ENCODE results near the gene ASCL4. TPM values are rescaled to one million over a fixed set of nuclear protein-coding genes. Genes with fewer than 3 reads are reported as not detected.

ASCL4 gene
- total RNA-seq, 1 experiment from 2014 or later: not detected

GRCh38 chr12:107817250-107817649 is 42.7 kb downstream of the ASCL4 start:
- no peak overlapping the region for H3K4me2 ChIP-seq
- no peak for DNase-seq
- no peaks in the 10 kb centered on the region for H3K4me1 ChIP-seq (replicated peaks; ENCODE audit: insufficient read depth)
- H3K27me3 ChIP-seq (ENCODE audit: insufficient read depth, low read depth): peaks cover 34% of the 10 kb centered on the region
- H2AFZ ChIP-seq: no peak overlapping the region
- H3K79me2 ChIP-seq (ENCODE audit: low read depth): no peaks in the 10 kb centered on the region
- TF ChIP-seq, protein P1, sequence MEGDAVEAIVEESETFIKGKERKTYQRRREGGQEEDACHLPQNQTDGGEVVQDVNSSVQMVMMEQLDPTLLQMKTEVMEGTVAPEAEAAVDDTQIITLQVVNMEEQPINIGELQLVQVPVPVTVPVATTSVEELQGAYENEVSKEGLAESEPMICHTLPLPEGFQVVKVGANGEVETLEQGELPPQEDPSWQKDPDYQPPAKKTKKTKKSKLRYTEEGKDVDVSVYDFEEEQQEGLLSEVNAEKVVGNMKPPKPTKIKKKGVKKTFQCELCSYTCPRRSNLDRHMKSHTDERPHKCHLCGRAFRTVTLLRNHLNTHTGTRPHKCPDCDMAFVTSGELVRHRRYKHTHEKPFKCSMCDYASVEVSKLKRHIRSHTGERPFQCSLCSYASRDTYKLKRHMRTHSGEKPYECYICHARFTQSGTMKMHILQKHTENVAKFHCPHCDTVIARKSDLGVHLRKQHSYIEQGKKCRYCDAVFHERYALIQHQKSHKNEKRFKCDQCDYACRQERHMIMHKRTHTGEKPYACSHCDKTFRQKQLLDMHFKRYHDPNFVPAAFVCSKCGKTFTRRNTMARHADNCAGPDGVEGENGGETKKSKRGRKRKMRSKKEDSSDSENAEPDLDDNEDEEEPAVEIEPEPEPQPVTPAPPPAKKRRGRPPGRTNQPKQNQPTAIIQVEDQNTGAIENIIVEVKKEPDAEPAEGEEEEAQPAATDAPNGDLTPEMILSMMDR (conservative IDR thresholded peaks at IDR 0.05): no peak
- TF ChIP-seq EZH2 (IDR thresholded peaks at IDR 0.05; ENCODE audit: low read depth): no peak
- H3K9me3 ChIP-seq (ENCODE audit: insufficient read depth, low read depth): peaks cover 6% of the 10 kb centered on the region; the same call in 1 of the 2 replicates
- no TSS peak for BruUV-seq (replicated peaks)
- H4K20me1 ChIP-seq (ENCODE audit: insufficient read depth): no peaks in the 10 kb centered on the region
- H3K36me3 ChIP-seq (ENCODE audit: low read depth): no peaks in the 10 kb centered on the region
- H3K4me3 ChIP-seq: no peak overlapping the region
- H3K9me2 ChIP-seq (ENCODE audit: insufficient read depth): no peaks in the 10 kb centered on the region
- intact Hi-C loops (cut with micrococcal nuclease; ENCODE audit: unreplicated experiment): no loop called here
- no peaks in the 10 kb centered on the region for H3F3A ChIP-seq (ENCODE audit: insufficient read depth, low read depth)
- CTCF ChIA-PET: no interaction called here
- H3K27ac ChIP-seq: no peak overlapping the region
- POLR2A ChIA-PET (ENCODE audit: unreplicated experiment): no interaction called here

DNA sequence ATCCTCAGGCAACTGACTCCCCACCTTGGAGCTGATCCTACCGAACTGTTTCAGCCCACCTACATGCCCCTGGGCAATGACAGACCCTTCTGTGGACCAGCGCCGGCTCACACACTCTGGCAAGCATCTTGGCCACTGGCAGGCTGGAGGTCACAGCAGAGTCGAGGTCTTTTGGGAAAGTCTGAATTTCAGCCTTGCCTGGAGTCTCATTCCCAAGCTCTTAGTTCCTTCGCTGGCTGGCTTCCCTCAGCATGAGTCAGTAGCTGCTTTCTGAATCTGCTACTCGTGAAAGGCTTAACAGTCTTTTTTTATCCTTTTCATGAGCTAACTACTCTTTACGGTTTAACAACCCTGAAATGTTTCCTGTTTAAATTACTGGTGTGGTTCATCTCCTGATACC is 44.5 kb downstream of the ASCL4 start:
- DNase-seq: no peak
- TF ChIP-seq, protein P1 (conservative IDR thresholded peaks at IDR 0.05): no peak
- TF ChIP-seq EZH2 (IDR thresholded peaks at IDR 0.05; ENCODE audit: low read depth): no peak
- POLR2A ChIA-PET (ENCODE audit: unreplicated experiment): no interaction called here

GRCh38 chr12:107822356-107822755 is 47.9 kb downstream of the ASCL4 start:
- Histone ChIP-seq H3F3A (ENCODE audit: insufficient read depth, low read depth) (no peaks in the 10 kb centered on the region), H3K4me2 (peak overlapping the region; percentile 36; the same call in 1 of the 2 replicates), H2AFZ (no peak overlapping the region), H3K9me2 (ENCODE audit: insufficient read depth) (no peaks in the 10 kb centered on the region), H3K27ac (no peak overlapping the region), H4K20me1 (ENCODE audit: insufficient read depth) (no peaks in the 10 kb centered on the region), H3K4me1 (replicated peaks; ENCODE audit: insufficient read depth) (no peaks in the 10 kb centered on the region), H3K36me3 (ENCODE audit: low read depth) (no peaks in the 10 kb centered on the region), H3K4me3 (no peak overlapping the region), H3K9me3 (ENCODE audit: insufficient read depth, low read depth) (peaks cover 6% of the 10 kb centered on the region; the same call in 1 of the 2 replicates), H3K27me3 (ENCODE audit: insufficient read depth, low read depth) (peaks cover 37% of the 10 kb centered on the region), H3K79me2 (ENCODE audit: low read depth) (no peaks in the 10 kb centered on the region)
- intact Hi-C loops (cut with micrococcal nuclease; ENCODE audit: unreplicated experiment): no loop called here
- TF ChIP-seq EZH2 (IDR thresholded peaks at IDR 0.05; ENCODE audit: low read depth): no peak
- TF ChIP-seq, protein P1 (conservative IDR thresholded peaks at IDR 0.05): no peak
- ChIA-PET CTCF (no interaction called here), POLR2A (ENCODE audit: unreplicated experiment) (no interaction called here)
- no TSS peak for BruUV-seq (replicated peaks)
- no peak for DNase-seq

More for the DNA sequence above, 44.5 kb downstream of the ASCL4 start:
- Histone ChIP-seq H3K4me1 (replicated peaks; ENCODE audit: insufficient read depth) (no peaks in the 10 kb centered on the region), H3K9me2 (ENCODE audit: insufficient read depth) (no peaks in the 10 kb centered on the region), H3K27ac (no peak overlapping the region), H3K4me3 (no peak overlapping the region), H3K27me3 (ENCODE audit: insufficient read depth, low read depth) (peaks cover 46% of the 10 kb centered on the region), H3K9me3 (ENCODE audit: insufficient read depth, low read depth) (peaks cover 6% of the 10 kb centered on the region; the same call in 1 of the 2 replicates), H4K20me1 (ENCODE audit: insufficient read depth) (no peaks in the 10 kb centered on the region), H2AFZ (no peak overlapping the region), H3K36me3 (ENCODE audit: low read depth) (no peaks in the 10 kb centered on the region), H3K4me2 (no peak overlapping the region), H3F3A (ENCODE audit: insufficient read depth, low read depth) (no peaks in the 10 kb centered on the region), H3K79me2 (ENCODE audit: low read depth) (no peaks in the 10 kb centered on the region)
- intact Hi-C loops (cut with micrococcal nuclease; ENCODE audit: unreplicated experiment): no loop called here
- CTCF ChIA-PET: no interaction called here
- no TSS peak for BruUV-seq (replicated peaks)

Other genes starting within 250 kb of the ASCL4 start
- 41.4 and 44.1 TPM in 2 replicates for gene PWP1, start 88.9 kb upstream of the ASCL4 start, total RNA-seq (2021)
- gene PRDM4, start 13.6 kb upstream of the ASCL4 start, total RNA-seq (2021): 21.6 and 28.7 TPM in 2 replicates

All from PC-9 (cell line).